Immature natural killer cell (primary cell): ENCODE measurements around the gene STX5. TPM values are rescaled to one million over a fixed set of nuclear protein-coding genes. Genes with fewer than 3 reads are reported as not detected.
A peak's percentile ranks its signal among the peaks of the same experiment; 100 is the strongest.
"Not testable (repeated sequence)": the region's sequence is repeated elsewhere in the genome, so short reads cannot be mapped to it uniquely, and the experiment has no call there.

Experiments
- DNase-seq, 3 donors: peaks; one replicate each; pipeline ENCODE4 v3.0.0; 2022; ENCODE audit warnings: mixed read lengths in 1 of 3
- H3K27ac Mint-ChIP-seq, 6 donors: one replicate each; pipeline ENCODE4 v1.8.0; 2020; ENCODE audit warnings: mixed read lengths in 6 of 6, mild to moderate bottlenecking in 5 of 6, inconsistent platforms in 4 of 6, moderate library complexity in 3 of 6
- H3K27me3 Mint-ChIP-seq, 3 donors: one replicate each; pipeline ENCODE4 v1.8.0; 2020 to 2021; ENCODE audit warnings: low read depth in 3 of 3, mild to moderate bottlenecking in 3 of 3, mixed read lengths in 3 of 3, moderate library complexity in 3 of 3, inconsistent platforms in 1 of 3
- H3K36me3 Mint-ChIP-seq, 3 donors: one replicate each; pipeline ENCODE4 v1.8.0; 2020; ENCODE audit warnings: mixed read lengths in 3 of 3, inconsistent platforms in 2 of 3, mild to moderate bottlenecking in 2 of 3
- H3K4me1 Mint-ChIP-seq, 2 donors: one replicate each; pipeline ENCODE4 v1.8.0; 2020; ENCODE audit warnings: inconsistent platforms in 2 of 2, mild to moderate bottlenecking in 2 of 2, mixed read lengths in 2 of 2, moderate library complexity in 1 of 2
- H3K4me3 Mint-ChIP-seq, 5 donors: one replicate each; pipeline ENCODE4 v1.8.0; 2020; ENCODE audit warnings: mild to moderate bottlenecking in 5 of 5, mixed read lengths in 5 of 5, inconsistent platforms in 3 of 5, moderate library complexity in 3 of 5
- H3K9me3 Mint-ChIP-seq, 6 donors: one replicate each; pipeline ENCODE4 v1.8.0; 2020; ENCODE audit warnings: mild to moderate bottlenecking in 6 of 6, mixed read lengths in 6 of 6, inconsistent platforms in 4 of 6, moderate library complexity in 3 of 6
- polyA plus RNA-seq, 3 donors: library from polyadenylated mRNA; unstranded; fragments of 300-500 nt; fragmentation: Illumina TruSeq; gene quantifications; one replicate each; pipeline ENCODE4 v1.2.3, GENCODE V29; 2021

Gene STX5
- polyA plus RNA-seq, 3 donors from 2014 or later: 46.9 to 47.7 (median 47.6) TPM

DNA sequence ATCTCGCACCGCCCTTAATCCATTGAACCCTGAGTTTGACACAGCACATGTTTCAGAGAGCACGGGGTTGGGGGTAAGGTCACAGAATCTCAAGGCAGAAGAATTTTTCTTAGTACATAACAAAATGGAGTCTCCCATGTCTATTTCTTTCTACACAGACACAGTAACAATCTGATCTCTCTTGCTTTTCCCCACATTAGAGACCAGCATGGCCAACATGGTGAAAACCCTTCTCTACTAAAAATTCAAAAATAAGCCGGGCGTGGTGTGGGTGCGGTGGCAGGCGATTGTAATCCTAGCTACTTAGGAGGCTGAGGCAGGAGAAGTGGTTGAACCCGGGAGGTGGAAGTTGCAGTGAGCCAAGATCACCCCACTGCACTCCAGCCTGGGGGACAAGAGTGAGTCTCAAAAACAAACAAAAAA lies 27.4 kb upstream of the STX5 start:
- not testable (repeated sequence) for H3K9me3 Mint-ChIP-seq, H3K4me3 Mint-ChIP-seq, H3K27ac Mint-ChIP-seq, DNase-seq, H3K36me3 Mint-ChIP-seq
- H3K4me1 Mint-ChIP-seq: peaks cover 30 to 31% of the 10 kb centered on the region in 2 donors
- peaks cover 12 to 24% (median 14%) of the 10 kb centered on the region in 3 donors for H3K27me3 Mint-ChIP-seq

DNA sequence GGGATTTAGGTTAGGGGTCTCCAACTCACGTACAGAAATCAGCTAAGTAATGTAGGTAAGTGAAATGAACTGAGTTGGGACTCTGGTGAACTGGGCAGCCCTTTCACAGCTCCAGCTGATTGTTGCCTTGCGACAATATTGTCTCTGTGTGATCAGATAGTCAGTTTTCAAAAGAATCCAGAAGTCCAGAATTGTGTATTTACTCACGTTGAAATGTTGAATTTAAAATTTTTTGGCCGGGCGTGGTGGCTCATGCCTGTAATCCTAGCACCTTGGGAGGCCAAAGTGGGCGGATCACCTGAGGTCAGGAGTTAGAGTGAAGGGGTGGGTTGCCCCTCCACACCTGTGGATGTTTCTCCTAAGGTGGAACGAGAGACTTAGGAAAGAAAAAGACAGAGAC lies 26.4 kb upstream of the STX5 start:
- Mint-ChIP-seq H3K27ac (no peak overlapping the region), H3K9me3 (no peaks in the 10 kb centered on the region), H3K27me3 (peaks cover 12 to 24% (median 14%) of the 10 kb centered on the region in 3 donors), H3K4me1 (peaks cover 41 to 42% of the 10 kb centered on the region in 2 donors), H3K36me3 (peaks cover 0 to 19% (median 10%) of the 10 kb centered on the region in 3 donors), H3K4me3 (no peak overlapping the region)
- no peak for DNase-seq

DNA sequence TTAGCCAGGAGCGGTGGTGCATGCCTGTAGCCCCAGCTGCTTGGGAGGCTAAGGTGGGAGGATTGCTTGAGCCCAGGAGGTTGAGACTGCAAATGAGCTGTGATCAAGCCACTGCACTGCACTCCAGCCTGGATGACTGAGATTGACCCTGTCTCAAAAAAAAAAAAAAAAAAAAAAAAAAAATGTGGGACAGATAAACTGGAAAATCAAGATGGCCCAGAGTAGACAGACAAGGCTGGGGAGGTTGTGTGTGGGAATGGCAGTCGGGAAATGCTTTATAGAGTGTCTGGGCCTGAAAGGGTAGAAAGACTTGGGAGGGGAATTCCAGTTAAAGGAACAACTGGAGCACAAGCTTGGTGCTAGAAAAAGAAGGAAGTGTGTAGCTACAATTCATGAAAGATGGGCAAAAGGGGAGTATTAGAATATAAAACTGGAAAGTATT lies 25.7 kb upstream of the STX5 start:
- DNase-seq: no peak
- Mint-ChIP-seq H3K36me3 (peaks cover 5 to 25% (median 14%) of the 10 kb centered on the region in 3 donors), H3K4me3 (peak overlapping the region in 1 of 5 donors; percentile 4), H3K9me3 (no peaks in the 10 kb centered on the region), H3K27ac (no peak overlapping the region), H3K4me1 (peaks cover 44 to 45% of the 10 kb centered on the region in 2 donors), H3K27me3 (peaks cover 12 to 24% (median 14%) of the 10 kb centered on the region in 3 donors)

DNA sequence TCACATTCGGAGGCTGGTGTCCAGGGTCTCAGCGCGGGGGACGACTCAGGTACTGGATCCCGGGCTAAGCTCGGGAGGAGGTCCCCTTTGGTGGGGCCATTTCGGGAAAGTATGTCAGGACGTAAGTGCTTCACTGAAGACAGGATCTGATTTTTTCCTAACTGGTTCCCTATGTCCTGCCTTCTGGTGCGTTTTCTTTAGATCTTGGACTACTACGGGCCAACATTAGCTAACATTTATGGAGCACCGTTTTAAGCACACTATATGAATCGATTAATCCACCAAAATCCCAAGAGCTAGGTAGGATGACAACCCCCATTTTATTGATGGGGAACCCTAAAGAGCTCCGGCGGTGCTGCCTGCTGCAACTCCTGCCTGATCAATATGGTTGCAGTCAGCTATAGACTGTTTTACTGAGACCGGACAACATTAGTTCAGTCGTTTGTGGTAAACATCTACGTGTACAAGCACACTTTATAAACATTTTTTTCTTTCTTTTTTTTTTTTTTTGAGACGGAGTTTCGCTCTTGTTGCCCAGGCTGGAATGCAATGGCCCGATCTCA lies 24.6 kb upstream of the STX5 start:
- H3K27ac Mint-ChIP-seq: peak overlapping the region; percentile 80 to 98 (median 92)
- DNase-seq: peak in 1 of 3 donors; percentile 28
- peaks cover 5 to 34% (median 14%) of the 10 kb centered on the region in 3 donors for H3K36me3 Mint-ChIP-seq
- peak overlapping the region; percentile 91 to 99 (median 98) for H3K4me3 Mint-ChIP-seq
- no peaks in the 10 kb centered on the region for H3K9me3 Mint-ChIP-seq
- peaks cover 12 to 24% (median 14%) of the 10 kb centered on the region in 3 donors for H3K27me3 Mint-ChIP-seq
- peaks cover 41 to 50% of the 10 kb centered on the region in 2 donors for H3K4me1 Mint-ChIP-seq

DNA sequence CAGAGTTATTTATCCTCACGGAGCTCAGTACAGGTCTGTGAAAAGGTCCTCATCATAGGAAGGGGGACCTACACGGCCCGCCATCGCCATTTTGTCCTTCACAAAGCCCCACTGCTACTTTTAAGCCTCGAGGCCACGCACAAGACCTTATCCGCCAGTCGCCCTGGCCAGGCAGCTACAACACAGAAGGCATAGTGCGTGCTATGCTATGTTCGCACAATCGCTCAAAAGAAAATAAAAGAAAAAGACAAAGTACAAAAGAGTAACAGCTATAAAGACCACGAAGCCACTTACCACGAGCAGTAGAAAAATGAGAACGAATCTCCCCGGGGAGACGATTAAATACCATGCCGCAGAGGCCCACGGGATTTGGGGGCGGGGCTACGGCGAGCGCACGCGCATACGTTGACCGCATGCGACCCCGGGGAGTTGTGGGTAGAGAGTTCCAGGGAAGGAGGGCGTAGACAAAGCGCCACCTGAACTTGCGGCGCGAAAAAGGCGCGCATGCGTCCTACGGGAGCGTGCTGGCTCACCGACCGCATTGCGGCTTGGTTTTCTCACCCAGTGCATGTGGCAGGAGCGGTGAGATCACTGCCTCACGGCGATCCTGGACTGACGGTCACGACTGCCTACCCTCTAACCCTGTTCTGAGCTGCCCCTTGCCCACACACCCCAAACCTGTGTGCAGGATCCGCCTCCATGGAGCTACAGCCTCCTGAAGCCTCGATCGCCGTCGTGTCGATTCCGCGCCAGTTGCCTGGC lies 23.9 kb upstream of the STX5 start:
- H3K9me3 Mint-ChIP-seq: no peaks in the 10 kb centered on the region
- H3K36me3 Mint-ChIP-seq: peaks cover 5 to 34% (median 14%) of the 10 kb centered on the region in 3 donors
- H3K27me3 Mint-ChIP-seq: peaks cover 12 to 24% (median 14%) of the 10 kb centered on the region in 3 donors
- DNase-seq: peak; percentile 99
- peaks cover 41 to 50% of the 10 kb centered on the region in 2 donors for H3K4me1 Mint-ChIP-seq
- H3K4me3 Mint-ChIP-seq: peak overlapping the region; percentile 91 to 99 (median 98)
- peak overlapping the region; percentile 80 to 98 (median 92) for H3K27ac Mint-ChIP-seq

DNA sequence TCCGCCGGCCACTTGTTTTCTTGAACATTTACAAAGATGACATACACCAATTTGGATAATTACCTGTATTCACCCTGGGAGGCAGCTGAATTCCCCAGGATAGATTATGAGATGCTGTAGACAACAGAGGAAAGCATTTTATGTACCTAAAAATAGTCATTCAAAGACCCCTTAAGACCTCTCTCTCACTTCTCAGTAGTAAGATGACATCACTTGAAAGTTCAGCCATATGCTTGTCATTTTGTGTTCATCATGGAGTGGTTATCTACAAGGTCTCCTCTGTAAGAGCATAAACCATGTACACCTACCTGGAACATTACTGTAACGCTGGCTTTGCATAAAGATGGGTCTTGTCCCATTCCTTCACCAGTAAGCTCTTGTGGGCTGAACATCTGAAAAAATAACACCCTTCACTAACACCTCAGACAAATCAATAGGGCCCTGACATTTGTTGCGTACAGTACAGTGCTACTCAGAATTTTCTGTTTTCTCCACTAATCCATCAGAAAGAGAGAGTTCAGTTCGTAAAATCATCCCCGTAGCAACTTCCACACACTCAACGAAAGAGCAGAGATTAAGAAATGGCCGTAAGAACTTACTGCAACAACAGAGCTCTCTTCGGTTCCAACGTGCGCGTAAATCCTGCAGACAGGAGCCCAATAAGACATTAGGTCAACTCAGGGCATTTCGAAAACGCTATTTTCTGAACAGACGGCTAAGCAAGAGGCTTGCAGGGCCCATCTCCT lies 23.1 kb upstream of the STX5 start:
- H3K4me1 Mint-ChIP-seq: peaks cover 41 to 50% of the 10 kb centered on the region in 2 donors

DNA sequence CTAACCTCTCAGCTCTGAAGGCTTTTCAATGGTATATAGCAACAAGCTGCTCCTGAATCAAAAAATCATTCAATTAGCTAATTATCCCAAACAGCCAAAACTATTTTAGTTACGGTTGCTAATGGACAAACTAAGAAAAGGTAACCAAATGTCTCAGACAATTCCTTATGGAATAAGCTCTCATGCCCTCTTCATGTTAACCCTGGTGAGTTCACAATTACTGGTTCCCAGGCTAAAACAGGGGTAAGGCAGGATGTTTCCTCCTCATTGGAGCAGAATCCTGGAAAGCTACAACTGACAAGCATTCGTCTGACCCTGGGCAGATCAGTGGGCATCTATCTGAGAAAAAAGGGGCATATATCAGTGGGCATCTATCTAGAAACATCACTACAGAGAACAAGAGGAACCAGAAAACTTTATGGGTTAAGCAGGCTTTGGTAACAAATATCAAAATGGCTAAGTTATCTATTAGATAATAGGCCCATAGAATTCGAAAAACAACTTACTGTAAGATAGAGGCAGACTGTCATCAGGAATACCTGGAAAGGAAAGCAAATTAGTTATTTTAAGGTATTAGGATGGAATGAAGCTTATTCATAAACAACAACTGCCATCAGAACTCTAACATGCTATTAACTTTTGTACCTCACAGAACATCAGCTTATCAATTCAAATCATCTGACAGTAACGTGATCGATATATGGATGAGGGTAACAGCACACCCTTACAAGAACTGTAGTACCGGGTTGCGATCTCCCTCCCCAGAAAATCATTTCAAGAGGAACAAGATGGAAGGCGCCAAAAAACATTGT lies 22.4 kb upstream of the STX5 start:
- H3K9me3 Mint-ChIP-seq: no peaks in the 10 kb centered on the region
- peaks cover 5 to 34% (median 14%) of the 10 kb centered on the region in 3 donors for H3K36me3 Mint-ChIP-seq
- peaks cover 12 to 22% (median 14%) of the 10 kb centered on the region in 3 donors for H3K27me3 Mint-ChIP-seq
- peaks cover 41 to 50% of the 10 kb centered on the region in 2 donors for H3K4me1 Mint-ChIP-seq
- peak overlapping the region; percentile 91 to 99 (median 98) for H3K4me3 Mint-ChIP-seq
- peak overlapping the region; percentile 32 to 98 (median 90) for H3K27ac Mint-ChIP-seq
- no peak for DNase-seq

More for the DNA sequence above, 23.1 kb upstream of the STX5 start:
- Mint-ChIP-seq H3K9me3 (no peaks in the 10 kb centered on the region), H3K27ac (peak overlapping the region; percentile 80 to 98 (median 92)), H3K4me3 (peak overlapping the region; percentile 91 to 99 (median 98)), H3K36me3 (peaks cover 5 to 34% (median 14%) of the 10 kb centered on the region in 3 donors), H3K27me3 (peaks cover 12 to 24% (median 14%) of the 10 kb centered on the region in 3 donors)
- no peak for DNase-seq

DNA sequence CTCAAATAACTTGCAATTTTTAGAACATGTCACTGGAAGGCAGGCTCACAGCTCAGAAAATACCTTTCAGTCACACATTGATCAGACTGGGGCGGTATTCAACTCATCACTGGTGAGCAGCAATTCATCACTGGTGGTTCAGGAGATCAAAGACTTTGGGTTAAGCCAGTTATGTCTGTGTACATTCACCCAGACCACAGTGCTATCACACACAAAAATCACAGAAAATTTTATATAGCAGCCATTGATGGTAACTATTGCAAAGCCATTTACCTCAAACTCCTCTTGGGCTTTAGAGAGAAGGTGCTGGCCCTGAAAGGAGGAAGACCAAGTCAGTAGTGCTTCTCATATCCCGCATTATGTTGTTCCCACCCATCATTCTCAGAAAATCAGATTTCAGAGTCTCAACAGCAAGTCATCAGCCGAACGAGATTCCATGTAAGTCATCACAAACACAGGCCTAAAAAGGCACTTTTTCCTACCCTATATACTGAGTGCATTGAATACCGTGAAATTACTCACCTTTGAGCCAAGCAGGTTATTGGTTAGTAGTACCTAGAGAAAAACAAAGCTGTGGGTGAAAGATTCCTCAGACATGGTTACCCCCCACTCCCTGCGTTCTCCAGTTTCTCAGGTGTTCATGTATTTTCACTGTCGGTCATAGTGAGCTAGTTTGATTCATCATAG lies 21.6 kb upstream of the STX5 start:
- Mint-ChIP-seq H3K36me3 (peaks cover 5 to 34% (median 14%) of the 10 kb centered on the region in 3 donors), H3K27me3 (peaks cover 12 to 22% (median 14%) of the 10 kb centered on the region in 3 donors), H3K4me3 (peak overlapping the region in 4 of 5 donors; percentile 38 to 99 (median 94)), H3K9me3 (no peaks in the 10 kb centered on the region), H3K4me1 (peaks cover 41 to 50% of the 10 kb centered on the region in 2 donors), H3K27ac (peak overlapping the region in 5 of 6 donors; percentile 11 to 90 (median 30))
- peak in 1 of 3 donors; percentile 25 for DNase-seq

DNA sequence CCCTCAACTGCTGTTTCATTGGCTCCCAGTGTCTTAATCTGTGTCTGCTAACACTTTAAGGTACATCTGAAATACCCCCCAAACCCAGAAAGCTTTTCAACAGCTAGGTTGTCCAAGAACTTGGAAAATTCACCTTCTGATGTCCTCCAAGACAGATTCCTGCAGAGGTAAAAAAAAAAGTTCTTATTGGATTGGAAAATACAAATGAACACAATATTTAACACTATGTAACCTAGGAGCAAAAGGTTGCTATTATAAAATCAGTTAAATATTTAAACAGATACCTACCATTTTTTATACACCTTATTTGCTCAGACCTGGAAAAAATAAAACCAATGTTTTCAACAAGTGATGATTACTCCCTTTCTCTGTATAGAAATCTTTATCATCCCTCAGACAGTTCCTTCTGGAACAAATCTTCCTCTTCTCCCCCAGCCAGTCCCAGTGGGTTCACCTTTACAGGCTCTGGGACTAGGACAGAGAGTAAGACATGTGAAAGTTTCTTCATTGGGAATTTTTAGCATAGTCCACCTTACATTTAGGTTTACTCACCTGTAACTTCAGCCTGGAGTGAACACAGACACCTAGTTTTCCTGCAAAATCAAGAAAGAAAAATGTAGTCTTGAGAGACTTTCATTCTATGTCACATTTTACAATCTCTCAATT lies 20.8 kb upstream of the STX5 start:
- no peak for DNase-seq
- Mint-ChIP-seq H3K36me3 (peaks cover 5 to 34% (median 14%) of the 10 kb centered on the region in 3 donors), H3K9me3 (no peaks in the 10 kb centered on the region), H3K27me3 (peaks cover 12 to 22% (median 14%) of the 10 kb centered on the region in 3 donors), H3K27ac (peak overlapping the region in 5 of 6 donors; percentile 11 to 80 (median 35)), H3K4me3 (peak overlapping the region in 1 of 5 donors; percentile 91), H3K4me1 (peaks cover 41 to 50% of the 10 kb centered on the region in 2 donors)

DNA sequence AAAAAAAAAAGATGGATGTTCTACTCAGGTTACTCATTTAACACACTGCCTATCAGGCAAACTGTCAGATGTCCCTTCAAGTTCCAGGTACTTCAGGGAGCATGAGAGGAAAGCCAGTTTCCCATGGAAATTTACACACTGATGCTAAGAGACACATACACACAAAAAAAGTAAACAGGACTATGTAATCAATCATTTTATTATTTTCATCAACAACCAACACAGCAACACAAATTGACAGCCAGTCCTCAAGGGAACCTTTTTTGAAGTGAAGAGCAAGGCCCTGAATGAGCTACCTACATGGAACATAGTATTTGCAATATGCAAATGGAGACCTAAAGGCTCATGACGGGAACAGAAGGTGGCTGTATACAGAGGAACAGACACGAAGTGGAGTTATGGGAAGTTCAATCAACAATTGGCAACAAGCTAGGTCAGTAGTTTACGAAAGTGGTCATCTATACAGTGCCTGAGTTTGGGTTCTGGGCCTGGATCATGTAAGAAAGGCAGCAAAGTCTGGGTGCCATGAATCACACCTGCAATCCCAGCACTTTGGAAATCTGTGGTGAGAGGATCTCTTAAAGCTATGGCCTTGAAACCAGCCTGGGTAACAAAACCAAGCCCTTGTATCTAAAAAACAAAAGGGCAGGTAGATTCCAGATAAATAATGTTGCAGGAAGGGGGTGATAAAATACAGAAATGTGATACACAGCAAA lies 20.1 kb upstream of the STX5 start:
- Mint-ChIP-seq H3K4me1 (peaks cover 39 to 50% of the 10 kb centered on the region in 2 donors), H3K27me3 (peaks cover 12 to 18% (median 14%) of the 10 kb centered on the region in 3 donors), H3K36me3 (peaks cover 5 to 34% (median 14%) of the 10 kb centered on the region in 3 donors), H3K4me3 (no peak overlapping the region), H3K9me3 (no peaks in the 10 kb centered on the region), H3K27ac (peak overlapping the region in 5 of 6 donors; percentile 11 to 69 (median 41))
- no peak for DNase-seq
